ENCODE measurements around the gene SLC16A8. TPM values are rescaled to one million over a fixed set of nuclear protein-coding genes. Genes with fewer than 3 reads are reported as not detected.

The SLC16A8 gene
- total RNA-seq, 1 experiment from 2014 or later: 1.1 TPM

GRCh38 chr22:38069372-38070249 is 14.4 kb downstream of the SLC16A8 start:
- Histone ChIP-seq H3T11ph (ENCODE audit: low read length) (no peak overlapping the region), H4K5ac (ENCODE audit: insufficient read length, low read depth, low read length) (no peak overlapping the region), H3K9ac (ENCODE audit: extremely low read depth, insufficient read length, low read length) (no peak overlapping the region), H4K8ac (replicated peaks; ENCODE audit: insufficient read length, low read depth, low read length) (no peak overlapping the region), H2AK5ac (ENCODE audit: insufficient read length, low read length) (no peak overlapping the region), H3K79me1 (ENCODE audit: insufficient read depth, low read depth, low read length, poor library complexity, severe bottlenecking) (no peaks in the 10 kb centered on the region), H3K4me1 (ENCODE audit: insufficient read depth, low read length) (no peaks in the 10 kb centered on the region), H2BK20ac (ENCODE audit: low read depth, low read length, poor library complexity, severe bottlenecking) (no peak overlapping the region), H3K27ac (ENCODE audit: insufficient read length, low read depth, low read length) (no peak overlapping the region), H2BK120ac (ENCODE audit: low read depth, low read length, poor library complexity, severe bottlenecking) (no peak overlapping the region), H3K23ac (ENCODE audit: insufficient read length, low read depth, low read length) (no peak overlapping the region), H2BK15ac (ENCODE audit: low read depth, low read length) (no peak overlapping the region), H3K23me2 (ENCODE audit: insufficient read length, low read depth, low read length, poor library complexity, severe bottlenecking) (no peaks in the 10 kb centered on the region), H4K20me1 (ENCODE audit: control insufficient read depth, insufficient read depth, insufficient read length) (no peaks in the 10 kb centered on the region), H3K9me3 (ENCODE audit: control insufficient read depth, low read depth, low read length) (no peaks in the 10 kb centered on the region), H3K79me2 (ENCODE audit: insufficient read depth, low read length) (no peaks in the 10 kb centered on the region), H2BK5ac (ENCODE audit: insufficient read length, low read length) (no peak overlapping the region), H3K56ac (ENCODE audit: insufficient read length, low read depth, low read length) (no peak overlapping the region), H3K4me2 (ENCODE audit: insufficient read depth, insufficient read length, low read length) (no peak overlapping the region), H3K4ac (ENCODE audit: low read depth, low read length) (no peak overlapping the region), H3K14ac (ENCODE audit: insufficient read depth, low read length) (no peak overlapping the region), H3K18ac (ENCODE audit: insufficient read length, low read depth, low read length) (no peak overlapping the region), H3K27me3 (ENCODE audit: insufficient read depth, low read length) (no peaks in the 10 kb centered on the region), H2BK12ac (ENCODE audit: insufficient read length, low read depth, low read length) (no peak overlapping the region), H4K91ac (ENCODE audit: insufficient read length, low read depth, low read length) (no peak overlapping the region), H2AFZ (ENCODE audit: low read length) (no peak overlapping the region)
- peak; percentile 60; the same call in 2 of the 3 replicates for TF ChIP-seq CTCF (conservative IDR thresholded peaks at IDR 0.05)
- Mint-ChIP-seq H3K27ac (peak overlapping the region in 1 of 3 experiments; percentile 44; a peak in 2 of 7 replicates), H3K4me1 (peaks cover 0 to 8% of the 10 kb centered on the region in 2 experiments; a peak in 2 of 4 replicates), H3K4me3 (no peak overlapping the region), H3K27me3 (ENCODE audit: low read depth) (no peaks in the 10 kb centered on the region), H3K36me3 (ENCODE audit: insufficient read depth in 1 of 3, low read depth in 3 of 3) (peaks cover 9 to 71% (median 55%) of the 10 kb centered on the region in 3 experiments), H3K9me3 (no peaks in the 10 kb centered on the region)
- DNase-seq: no peak
- WGBS (ENCODE audit: extremely low coverage, insufficient read length, low lambda C conversion rate): no CpG with 5 or more reads among the region's 21 CpGs
